IMR-90 (cell line): ENCODE data around the gene NRM.

ENCODE experiments used
- BHLHE40 ChIP-seq: fragments of 150-350 bp; IDR thresholded peaks from 2 replicates; pipeline ENCODE4 v1.6.1; 2016; ENCODE audit warnings: mild to moderate bottlenecking, low read depth, low read length
- CEBPB ChIP-seq: IDR thresholded peaks from 2 replicates; pipeline ENCODE4 v1.6.1; 2012; ENCODE audit warnings: low read depth, low read length, improper control_type of control experiment
- CTCF ChIP-seq: conservative IDR thresholded peaks from 2 replicates; pipeline ENCODE4 v1.5.1; 2012; ENCODE audit warnings: mild to moderate bottlenecking, low read depth, low read length, improper control_type of control experiment
- FOS ChIP-seq: fragments of 150-350 bp; IDR thresholded peaks from 2 replicates; pipeline ENCODE4 v1.6.1; 2016; ENCODE audit warnings: low read depth, low read length
- MAZ ChIP-seq: IDR thresholded peaks from 2 replicates; pipeline ENCODE4 v1.6.1; 2012; ENCODE audit warnings: low read depth, mild to moderate bottlenecking, low read length, improper control_type of control experiment, moderate library complexity, borderline replicate concordance
- MXI1 ChIP-seq: IDR thresholded peaks from 2 replicates; pipeline ENCODE4 v1.6.1; 2012; ENCODE audit warnings: low read depth, mild to moderate bottlenecking, low read length, moderate library complexity, borderline replicate concordance
- POLR2A ChIP-seq: IDR thresholded peaks from 2 replicates; pipeline ENCODE4 v1.6.1; 2012; ENCODE audit warnings: mild to moderate bottlenecking, low read depth, low read length
- RAD21 ChIP-seq: IDR thresholded peaks from 2 replicates; pipeline ENCODE4 v1.6.1; 2012; ENCODE audit warnings: low read length, improper control_type of control experiment
- RFX5 ChIP-seq: IDR thresholded peaks from 2 replicates; pipeline ENCODE4 v1.8.0; 2012; ENCODE audit warnings: low read depth, mild to moderate bottlenecking, low read length, moderate library complexity
- SMC3 ChIP-seq: fragments of 150-350 bp; IDR thresholded peaks from 2 replicates; pipeline ENCODE4 v1.6.1; 2016; ENCODE audit warnings: low read depth, mild to moderate bottlenecking, antibody characterized with exemption, low read length, moderate library complexity
- USF2 ChIP-seq: fragments of 150-350 bp; IDR thresholded peaks from 2 replicates; pipeline ENCODE4 v1.6.1; 2017; ENCODE audit warnings: mild to moderate bottlenecking, antibody characterized with exemption, low read length, low read depth
- TF ChIP-seq, protein P1 (sequence below): fragments of 150-350 bp; IDR thresholded peaks from 2 replicates; pipeline ENCODE4 v1.6.1; 2016; ENCODE audit warnings: low read depth, mild to moderate bottlenecking, low read length, moderate library complexity, borderline replicate concordance

GRCh38 chr6:30711758-30712380, 21.1 kb upstream of the NRM start:
- TF ChIP-seq CTCF (no peak), POLR2A (no peak), MXI1 (no peak), RAD21 (no peak), MAZ (no peak), USF2 (no peak), CEBPB (no peak), BHLHE40 (no peak), RFX5 (no peak), FOS (no peak), SMC3 (no peak)
- TF ChIP-seq, protein P1, sequence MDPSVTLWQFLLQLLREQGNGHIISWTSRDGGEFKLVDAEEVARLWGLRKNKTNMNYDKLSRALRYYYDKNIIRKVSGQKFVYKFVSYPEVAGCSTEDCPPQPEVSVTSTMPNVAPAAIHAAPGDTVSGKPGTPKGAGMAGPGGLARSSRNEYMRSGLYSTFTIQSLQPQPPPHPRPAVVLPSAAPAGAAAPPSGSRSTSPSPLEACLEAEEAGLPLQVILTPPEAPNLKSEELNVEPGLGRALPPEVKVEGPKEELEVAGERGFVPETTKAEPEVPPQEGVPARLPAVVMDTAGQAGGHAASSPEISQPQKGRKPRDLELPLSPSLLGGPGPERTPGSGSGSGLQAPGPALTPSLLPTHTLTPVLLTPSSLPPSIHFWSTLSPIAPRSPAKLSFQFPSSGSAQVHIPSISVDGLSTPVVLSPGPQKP, result no peak
